ENCODE measurements around the gene BPNT1. TPM values are rescaled to one million over a fixed set of nuclear protein-coding genes. Genes with fewer than 3 reads are reported as not detected.

The BPNT1 gene
- total and polyA plus RNA-seq, 2 of the 13 experiments (the other 11 are each of a cell fraction or from before 2014, with no cell fraction given) = 35.2 to 43.9 TPM

GRCh38 chr1:220046052-220046930 lies 43.3 kb downstream of the BPNT1 start, which contains the start of gene EPRS1 (continued):
- 0 out of 2 replicates have a peak, but pooled peaks have one; percentile 9 for TF ChIP-seq SRF (IDR thresholded peaks at IDR 0.05; ENCODE audit: low read depth, low read length)
- TF ChIP-seq PPARG (CRISPR knock-in tag; conservative IDR thresholded peaks at IDR 0.05) = peak; percentile 60; the same call in 1 of the 2 replicates
- TF ChIP-seq ZNF101 (CRISPR knock-in tag; IDR thresholded peaks at IDR 0.05; ENCODE audit: borderline replicate concordance, low read depth) = no peak
- peak; percentile 46 for TF ChIP-seq MLX (CRISPR knock-in tag; IDR thresholded peaks at IDR 0.05)
- no peak for TF ChIP-seq EZH2 (conservative IDR thresholded peaks at IDR 0.05; ENCODE audit: low read depth, low read length)
- TF ChIP-seq STAT5B (CRISPR knock-in tag; IDR thresholded peaks at IDR 0.05) = no peak
- TF ChIP-seq TFDP2 (CRISPR knock-in tag; IDR thresholded peaks at IDR 0.05) = peak; percentile 82
- peak; percentile 74; the same call in 1 of the 2 replicates for TF ChIP-seq ZNF556 (CRISPR knock-in tag; IDR thresholded peaks at IDR 0.05; ENCODE audit: borderline replicate concordance)
- no peak for TF ChIP-seq ZNF850 (CRISPR knock-in tag; conservative IDR thresholded peaks at IDR 0.05)
- TF ChIP-seq ZNF619 (CRISPR knock-in tag; IDR thresholded peaks at IDR 0.05) = peak; percentile 91; the same call in 1 of the 2 replicates
- peak; percentile 31; the same call in 1 of the 2 replicates for TF ChIP-seq SIX1 (CRISPR knock-in tag; IDR thresholded peaks at IDR 0.05; ENCODE audit: borderline replicate concordance)
- TF ChIP-seq NFKB2 (CRISPR knock-in tag; IDR thresholded peaks at IDR 0.05; ENCODE audit: borderline replicate concordance) = peak; percentile 93; the same call in 1 of the 2 replicates
- TF ChIP-seq TRAFD1 (CRISPR knock-in tag; IDR thresholded peaks at IDR 0.05; ENCODE audit: borderline replicate concordance) = no peak
- no peak for TF ChIP-seq TRIM22 (IDR thresholded peaks at IDR 0.05)
- TF ChIP-seq ZSCAN22 (CRISPR knock-in tag; IDR thresholded peaks at IDR 0.05) = no peak
- peak; percentile 43; the same call in 1 of the 2 replicates for TF ChIP-seq HIC2 (CRISPR knock-in tag; IDR thresholded peaks at IDR 0.05; ENCODE audit: low read depth)
- TF ChIP-seq MIER3 (CRISPR knock-in tag; IDR thresholded peaks at IDR 0.05; ENCODE audit: borderline replicate concordance) = peak; percentile 92; the same call in 1 of the 2 replicates
- peak; percentile 29; the same call in 1 of the 2 replicates for TF ChIP-seq ZNF784 (CRISPR knock-in tag; IDR thresholded peaks at IDR 0.05; ENCODE audit: borderline replicate concordance)
- TF ChIP-seq PITX1 (CRISPR knock-in tag; IDR thresholded peaks at IDR 0.05) = no peak; the same call in 1 of the 2 replicates
- TF ChIP-seq ZNF225 (CRISPR knock-in tag; IDR thresholded peaks at IDR 0.05) = peak; percentile 94
- TF ChIP-seq MTA3 (CRISPR knock-in tag; IDR thresholded peaks at IDR 0.05) = no peak

Measured in HepG2 (cell line).